ENCODE data around the gene SH3BP5. TPM values are rescaled to one million over a fixed set of nuclear protein-coding genes. Genes with fewer than 3 reads are reported as not detected.

SH3BP5 gene
- total RNA-seq, 2 donors from 2014 or later: 13.7 to 21.8 TPM

DNA sequence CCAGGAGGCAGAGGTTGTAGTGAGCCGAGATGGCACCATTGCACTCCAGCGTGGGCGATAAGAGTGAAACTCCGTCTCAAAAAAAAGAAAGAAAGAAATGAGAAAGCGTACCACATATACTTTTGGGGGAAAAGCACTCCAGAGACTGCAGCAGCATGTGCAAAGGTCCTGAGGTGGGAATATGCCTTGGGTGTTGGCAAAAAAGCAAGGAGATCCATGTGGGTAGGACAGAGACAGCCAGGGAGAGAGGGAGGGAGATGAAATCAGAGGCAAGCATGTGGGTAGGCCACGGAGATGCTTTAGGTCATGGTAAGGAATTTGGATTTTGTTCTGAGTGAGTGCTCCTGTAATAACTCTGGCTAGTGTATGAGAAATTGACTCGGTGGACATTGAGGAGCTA lies 3.7 kb upstream of the SH3BP5 start:
- Histone ChIP-seq H3K4me1 (peaks cover 12% of the 10 kb centered on the region), H3K27me3 (no peaks in the 10 kb centered on the region), H3K4me3 (no peak overlapping the region), H3K36me3 (replicated peaks in 1 of 2; ENCODE audit: insufficient read depth in 1 of 2, low read depth in 2 of 2) (no peaks in the 10 kb centered on the region), H3K9me3 (no peaks in the 10 kb centered on the region), H3K27ac (no peak overlapping the region)
- intact Hi-C loops (cut with DNase I): loop anchor here (10.0 kb wide), 1 partner anchor 61 kb away; no protein-coding TSS in a partner anchor
- DNase-seq (no peak), ATAC-seq (no peak)
- WGBS, 2 donors: 87% methylated on average over 7 of the region's 7 CpGs
- TF ChIP-seq POLR2A (IDR thresholded peaks at IDR 0.05): no peak
- TF ChIP-seq, protein P1, sequence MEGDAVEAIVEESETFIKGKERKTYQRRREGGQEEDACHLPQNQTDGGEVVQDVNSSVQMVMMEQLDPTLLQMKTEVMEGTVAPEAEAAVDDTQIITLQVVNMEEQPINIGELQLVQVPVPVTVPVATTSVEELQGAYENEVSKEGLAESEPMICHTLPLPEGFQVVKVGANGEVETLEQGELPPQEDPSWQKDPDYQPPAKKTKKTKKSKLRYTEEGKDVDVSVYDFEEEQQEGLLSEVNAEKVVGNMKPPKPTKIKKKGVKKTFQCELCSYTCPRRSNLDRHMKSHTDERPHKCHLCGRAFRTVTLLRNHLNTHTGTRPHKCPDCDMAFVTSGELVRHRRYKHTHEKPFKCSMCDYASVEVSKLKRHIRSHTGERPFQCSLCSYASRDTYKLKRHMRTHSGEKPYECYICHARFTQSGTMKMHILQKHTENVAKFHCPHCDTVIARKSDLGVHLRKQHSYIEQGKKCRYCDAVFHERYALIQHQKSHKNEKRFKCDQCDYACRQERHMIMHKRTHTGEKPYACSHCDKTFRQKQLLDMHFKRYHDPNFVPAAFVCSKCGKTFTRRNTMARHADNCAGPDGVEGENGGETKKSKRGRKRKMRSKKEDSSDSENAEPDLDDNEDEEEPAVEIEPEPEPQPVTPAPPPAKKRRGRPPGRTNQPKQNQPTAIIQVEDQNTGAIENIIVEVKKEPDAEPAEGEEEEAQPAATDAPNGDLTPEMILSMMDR (IDR thresholded peaks at IDR 0.05): no peak

DNA sequence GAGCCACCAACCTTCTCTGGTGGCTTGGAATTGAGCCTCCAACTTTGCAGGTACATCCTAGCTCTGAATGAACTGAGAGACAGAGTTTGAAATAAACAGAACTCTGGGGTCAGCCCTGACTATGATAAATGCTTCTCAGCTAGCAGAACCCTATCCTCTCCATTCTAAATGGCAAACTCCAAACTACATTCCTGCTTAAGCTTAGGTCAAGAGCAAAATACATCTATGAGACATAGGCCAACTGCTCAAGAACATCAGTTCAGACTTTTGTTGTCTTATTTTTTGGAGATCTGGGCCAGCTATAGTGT lies 1.5 kb upstream of the SH3BP5 start:
- DNase-seq: no peak
- intact Hi-C loops (cut with DNase I): loop anchor here (10.0 kb wide), 1 partner anchor 59 kb away; no protein-coding TSS in a partner anchor
- no peak overlapping the region for H3K4me3 ChIP-seq
- TF ChIP-seq, protein P1 (IDR thresholded peaks at IDR 0.05): no peak
- no peak for TF ChIP-seq POLR2A (IDR thresholded peaks at IDR 0.05)
- no peaks in the 10 kb centered on the region for H3K36me3 ChIP-seq (replicated peaks in 1 of 2; ENCODE audit: insufficient read depth in 1 of 2, low read depth in 2 of 2)
- no peaks in the 10 kb centered on the region for H3K27me3 ChIP-seq
- ATAC-seq: no peak
- no peaks in the 10 kb centered on the region for H3K9me3 ChIP-seq
- peaks cover 12% of the 10 kb centered on the region for H3K4me1 ChIP-seq
- no peak overlapping the region for H3K27ac ChIP-seq

DNA sequence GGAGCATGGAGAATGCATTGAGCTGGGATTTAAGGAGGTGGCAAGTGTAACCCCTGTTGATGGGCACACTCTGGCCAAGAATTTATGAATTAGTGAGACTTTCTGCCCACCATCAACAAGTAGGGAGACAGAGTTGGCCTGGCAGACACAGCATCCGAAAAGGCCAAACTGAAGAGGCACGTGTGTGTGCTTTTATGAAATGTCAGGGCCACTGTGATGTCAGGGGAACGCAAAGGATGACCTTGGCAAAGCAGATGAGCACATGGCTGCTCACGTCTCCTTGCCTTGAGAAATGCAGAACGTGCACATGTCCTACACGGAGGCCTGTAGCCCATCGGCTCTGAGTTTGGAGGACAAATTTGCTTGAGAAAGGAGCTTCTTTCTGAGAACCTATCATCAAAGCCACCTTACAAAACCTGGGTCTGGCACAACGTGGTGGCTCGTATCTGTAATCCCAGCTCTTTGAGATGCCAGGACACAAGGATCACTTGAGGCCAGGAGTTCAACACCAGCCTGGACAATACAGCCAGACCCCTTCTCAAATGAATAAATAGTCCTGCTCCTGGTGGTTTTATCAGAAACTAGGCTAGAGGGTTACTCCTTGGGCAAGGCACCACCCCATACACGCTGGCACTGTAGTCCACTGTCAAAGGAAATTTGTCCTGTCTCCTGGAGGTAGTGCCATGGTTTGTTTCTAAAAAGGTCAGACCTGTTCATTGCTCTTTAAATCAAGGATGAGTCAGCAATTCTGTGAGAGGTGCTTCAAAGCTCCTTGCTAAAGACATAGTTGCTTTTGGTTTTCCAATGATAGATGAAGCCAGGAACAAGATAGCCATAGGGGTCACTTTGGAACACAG lies 941 bp upstream of the SH3BP5 start:
- Histone ChIP-seq H3K4me3 (no peak overlapping the region), H3K27ac (no peak overlapping the region)

DNA sequence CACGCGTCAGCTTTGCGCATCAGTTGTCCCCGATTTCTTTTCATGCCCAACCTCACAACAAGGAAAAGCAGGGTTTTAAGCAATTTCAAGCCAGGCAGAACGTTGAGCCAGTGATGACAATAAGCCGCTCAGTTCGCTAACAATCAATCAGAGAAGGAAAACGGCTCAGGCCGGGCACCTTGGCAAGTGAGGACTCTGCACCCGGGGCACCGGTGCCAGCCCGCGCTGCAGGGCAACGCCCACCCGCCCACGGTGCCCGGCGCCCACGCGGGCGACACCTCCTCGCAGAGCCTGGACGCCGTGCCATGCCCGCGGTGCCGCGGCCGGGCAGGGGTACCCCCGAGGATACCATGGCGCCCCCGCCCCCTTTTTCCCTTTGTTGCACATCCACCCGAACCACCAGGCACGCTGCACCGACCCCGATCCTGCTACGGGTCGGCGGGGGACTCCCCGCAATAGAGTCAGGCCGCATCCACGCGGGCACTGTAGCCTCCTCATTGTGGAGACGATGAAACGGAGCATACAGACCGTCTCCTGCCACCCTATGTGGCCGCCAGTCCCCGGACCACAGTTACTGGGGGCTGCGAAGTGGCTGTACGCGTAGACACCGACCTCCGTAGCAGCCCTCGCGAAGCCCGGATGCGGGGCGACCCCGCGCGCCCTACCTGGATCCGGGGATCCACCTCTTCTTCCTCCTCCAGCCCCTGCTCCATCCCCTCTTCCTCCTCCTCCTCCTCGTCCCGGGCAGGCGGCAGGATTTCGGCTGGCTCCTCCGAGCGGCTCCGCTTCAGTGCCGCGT lies 581 bp downstream of the SH3BP5 start:
- peak overlapping the region in 3 of 4 donors; percentile 45 to 54 (median 51) for H3K27ac ChIP-seq
- no peaks in the 10 kb centered on the region for H3K9me3 ChIP-seq
- H3K4me1 ChIP-seq: peaks cover 12% of the 10 kb centered on the region
- ATAC-seq: peak; percentile 20
- DNase-seq: peak in 3 of 4 donors; percentile 20 to 34 (median 27)
- no peaks in the 10 kb centered on the region for H3K36me3 ChIP-seq (replicated peaks in 1 of 2; ENCODE audit: insufficient read depth in 1 of 2, low read depth in 2 of 2)
- WGBS, 2 donors: 2 to 4% methylated on average over 51 to 58 of the region's 71 CpGs
- no peaks in the 10 kb centered on the region for H3K27me3 ChIP-seq
- intact Hi-C loops (cut with DNase I): loop anchor here (10.0 kb wide), 1 partner anchor 57 kb away; no protein-coding TSS in a partner anchor
- H3K4me3 ChIP-seq: peak overlapping the region; percentile 33 to 72
- TF ChIP-seq POLR2A (IDR thresholded peaks at IDR 0.05): peak in 1 of 3 donors; percentile 19
- TF ChIP-seq, protein P1 (IDR thresholded peaks at IDR 0.05): no peak

More for the DNA sequence above, 941 bp upstream of the SH3BP5 start:
- ATAC-seq (no peak), DNase-seq (no peak)
- WGBS, 2 donors: 73 to 83% methylated on average over 10 of the region's 10 CpGs
- intact Hi-C loops (cut with DNase I): loop anchor here (10.0 kb wide), 1 partner anchor 59 kb away; no protein-coding TSS in a partner anchor
- Histone ChIP-seq H3K9me3 (no peaks in the 10 kb centered on the region), H3K36me3 (replicated peaks in 1 of 2; ENCODE audit: insufficient read depth in 1 of 2, low read depth in 2 of 2) (no peaks in the 10 kb centered on the region), H3K27me3 (no peaks in the 10 kb centered on the region), H3K4me1 (peaks cover 12% of the 10 kb centered on the region)
- TF ChIP-seq POLR2A (IDR thresholded peaks at IDR 0.05): no peak
- TF ChIP-seq, protein P1 (IDR thresholded peaks at IDR 0.05): no peak
